ENCODE measurements around the gene ABLIM1. TPM values are rescaled to one million over a fixed set of nuclear protein-coding genes. Genes with fewer than 3 reads are reported as not detected.

ABLIM1 gene
- total and polyA plus RNA-seq, 2 of the 4 experiments (the other 2 are of a cell fraction), result 7.7 to 9.9 TPM

GRCh38 chr10:114397651-114398145 is 260.4 kb downstream of the ABLIM1 start:
- no TSS peak for BruUV-seq (replicated peaks)
- Histone ChIP-seq H3K14ac (replicated peaks; ENCODE audit: low read depth, low read length) (no peak overlapping the region), H2AK5ac (ENCODE audit: low read depth, low read length) (no peak overlapping the region), H3K4me2 (ENCODE audit: low read depth, low read length) (no peak overlapping the region), H2BK120ac (ENCODE audit: low read depth, low read length) (no peak overlapping the region), H4K20me1 (ENCODE audit: insufficient read depth, low read length) (no peaks in the 10 kb centered on the region), H3K18ac (ENCODE audit: low read depth, low read length) (no peak overlapping the region), H4K8ac (ENCODE audit: low read depth in 2 of 2, low read length in 2 of 2) (no peak overlapping the region), H2BK5ac (ENCODE audit: low read depth, low read length, poor library complexity, severe bottlenecking) (no peak overlapping the region), H2AFZ (replicated peaks; ENCODE audit: low read length, poor library complexity) (no peak overlapping the region), H4K5ac (ENCODE audit: low read depth, low read length) (no peak overlapping the region), H4K91ac (ENCODE audit: insufficient read depth, low read depth, low read length) (no peak overlapping the region), H3K4me3 (ENCODE audit: insufficient read depth, low read depth, low read length) (no peak overlapping the region), H3K4me1 (ENCODE audit: control insufficient read depth, insufficient read depth, low read length) (peaks cover 1% of the 10 kb centered on the region; the same call in 1 of the 2 replicates), H3K27ac (ENCODE audit: insufficient read depth, low read length) (no peak overlapping the region), H3K79me1 (ENCODE audit: low read depth in 1 of 2, low read length in 2 of 2) (no peaks in the 10 kb centered on the region), H2BK20ac (ENCODE audit: low read depth, low read length) (no peak overlapping the region), H3K9me3 (ENCODE audit: control insufficient read depth, insufficient read depth, low read length) (no peaks in the 10 kb centered on the region), H3K23ac (ENCODE audit: low read depth, low read length) (no peak overlapping the region), H2BK15ac (ENCODE audit: low read depth, low read length) (no peak overlapping the region), H3K36me3 (ENCODE audit: control insufficient read depth, insufficient read depth, low read length) (no peaks in the 10 kb centered on the region), H3K27me3 (ENCODE audit: control insufficient read depth, insufficient read depth, low read length) (peaks cover 51% of the 10 kb centered on the region), H3K9me1 (ENCODE audit: insufficient read depth, low read length) (no peaks in the 10 kb centered on the region), H3K56ac (ENCODE audit: extremely low read depth, insufficient read depth, low read length) (no peak overlapping the region), H3K4ac (ENCODE audit: low read depth, low read length) (no peak overlapping the region), H2AK9ac (replicated peaks; ENCODE audit: low read depth, low read length, poor library complexity) (no peak overlapping the region), H3K9ac (ENCODE audit: low read depth, low read length) (no peak overlapping the region)
- ChIA-PET CTCF (interaction anchor here (1.4 kb wide), 1 partner anchor 93 kb away, joined by 4 read pairs; no protein-coding TSS in a partner anchor), POLR2A (ENCODE audit: unreplicated experiment) (no interaction called here)
- in situ Hi-C loops (cut with MboI; ENCODE audit: low sequenced_read_pairs) (no loop called here), intact Hi-C loops (cut with micrococcal nuclease) (no loop called here), dilution Hi-C loops (cut with HindIII; ENCODE audit: low sequenced_read_pairs, unreplicated experiment) (no loop called here)
- TF ChIP-seq CHD1 (IDR thresholded peaks at IDR 0.05; ENCODE audit: low read depth, low read length), result no peak
- ATAC-seq (ENCODE audit: low read depth) (no peak), DNase-seq (no peak)
- no CpG with 5 or more reads among the region's 6 CpGs for WGBS, 2 experiments (ENCODE audit: extremely low coverage in 2 of 2, insufficient read length in 1 of 2)

Measured in IMR-90 (cell line).